K562 (cell line): Measurements from ENCODE around the gene CDC6. TPM values are rescaled to one million over a fixed set of nuclear protein-coding genes. Genes with fewer than 3 reads are reported as not detected.

Experiments
- ATF1 ChIP-seq, 2 experiments: fragments of 450-650 bp in 1 of 2; IDR thresholded peaks; 2 replicates each; pipeline ENCODE4 v1.6.1; 2016; ENCODE audit warnings: missing compliant biosample characterization in 1 of 2, missing genetic modification characterization in 1 of 2
- JUN ChIP-seq, 2 experiments: sonication (generic) in 1 of 2; formaldehyde crosslinking in 1 of 2; IDR thresholded peaks; 2 replicates each; pipeline versions ENCODE4 v1.6.1 to v1.8.0; 2012 to 2022; ENCODE audit warnings: borderline replicate concordance in 2 of 2, mild to moderate bottlenecking in 2 of 2, improper control_type of control experiment in 1 of 2, low read depth in 1 of 2, low read length in 1 of 2, missing genetic modification reagents in 1 of 2
- JUND ChIP-seq, 2 experiments: IDR thresholded peaks; 2 replicates in 1 of 2; 3 replicates in 1 of 2; pipeline ENCODE4 v1.6.1; 2011; ENCODE audit warnings: borderline replicate concordance in 2 of 2, low read depth in 2 of 2, low read length in 2 of 2, improper control_type of control experiment in 1 of 2, missing biosample characterization in 1 of 2, missing genetic modification characterization in 1 of 2, missing genetic modification reagents in 1 of 2
- POLR2G ChIP-seq: fragments of 200-400 bp; formaldehyde crosslinking; IDR thresholded peaks from 2 replicates; pipeline ENCODE4 v1.6.1; 2017; ENCODE audit warnings: low read depth, mild to moderate bottlenecking, antibody characterized with exemption, low read length, moderate library complexity
- RAD51 ChIP-seq: fragments of 450-650 bp; IDR thresholded peaks from 2 replicates; pipeline ENCODE4 v1.7.1; 2016; ENCODE audit warnings: low read depth, mild to moderate bottlenecking, borderline replicate concordance
- STAT5A ChIP-seq: IDR thresholded peaks from 2 replicates; pipeline ENCODE4 v1.6.1; 2012; ENCODE audit warnings: low read length, inconsistent platforms, borderline replicate concordance
- XRCC3 ChIP-seq: fragments of 450-650 bp; IDR thresholded peaks from 2 replicates; pipeline ENCODE4 v1.6.1; 2017; ENCODE audit warnings: mild to moderate bottlenecking, moderate library complexity
- ZNF124 ChIP-seq: sonication (generic); formaldehyde crosslinking; IDR thresholded peaks from 2 replicates; pipeline ENCODE4 v1.8.1; 2022; ENCODE audit warnings: missing genetic modification reagents
- polyA plus RNA-seq, 8 experiments: library from polyadenylated mRNA; depleted of rRNA in 4 of 8; stranded (reverse) in 5 of 8; unstranded in 3 of 8; fragments of >200 nt; fragmentation: Nextera tagmentation in 2 of 8; fragmentation: Illumina TruSeq in 1 of 8; extraction: Ambion mirVana in 2 of 8; extraction: Trizol in 1 of 8; gene quantifications; 2 replicates each; pipeline versions ENCODE4 v1.2.1 to v1.2.3, GENCODE V29; 2011 to 2014; ENCODE audit warnings: inconsistent platforms in 1 of 8, missing spikeins in 1 of 8
- total RNA-seq, 7 experiments: library from RNA; depleted of rRNA in 6 of 7; stranded (reverse); fragments of >200 nt in 6 of 7; fragmentation: Illumina TruSeq in 2 of 7; extraction: Trizol in 2 of 7; gene quantifications; 2 replicates each; pipeline versions ENCODE4 v1.2.1 to v1.2.3, GENCODE V29; 2011 to 2021; ENCODE audit warnings: low replicate concordance in 1 of 7
- TF ChIP-seq, protein P1 (sequence below): fragments of 450-650 bp; IDR thresholded peaks from 2 replicates; pipeline ENCODE4 v1.6.1; 2016; ENCODE audit warnings: low read depth, mild to moderate bottlenecking, moderate library complexity
- TF ChIP-seq, protein P2 (sequence below): fragments of 450-650 bp; IDR thresholded peaks from 2 replicates; pipeline ENCODE4 v1.6.1; 2016; ENCODE audit warnings: borderline replicate concordance
- TF ChIP-seq, protein P3 (sequence below), 2 experiments: IDR thresholded peaks; 2 replicates each; pipeline ENCODE4 v1.6.1; 2012; ENCODE audit warnings: improper control_type of control experiment in 2 of 2, low read depth in 2 of 2, low read length in 2 of 2, borderline replicate concordance in 1 of 2
- TF ChIP-seq, protein P4 (sequence below): fragments of 450-650 bp; IDR thresholded peaks from 2 replicates; pipeline ENCODE4 v1.7.0; 2016; ENCODE audit warnings: borderline replicate concordance
- TF ChIP-seq, protein P5 (sequence below), 2 experiments: fragments of 450-650 bp in 1 of 2; sonication (generic) in 1 of 2; formaldehyde crosslinking in 1 of 2; IDR thresholded peaks in 1 of 2; conservative IDR thresholded peaks in 1 of 2; 2 replicates each; pipeline versions ENCODE4 v1.6.1 to v1.8.1; 2016 to 2023; ENCODE audit warnings: mild to moderate bottlenecking in 2 of 2, moderate library complexity in 2 of 2, inconsistent platforms in 1 of 2, missing genetic modification reagents in 1 of 2
- TF ChIP-seq, protein P6 (sequence below): sonication (generic); formaldehyde crosslinking; IDR thresholded peaks from 2 replicates; pipeline ENCODE4 v1.8.0; 2022; ENCODE audit warnings: missing genetic modification reagents, mild to moderate bottlenecking, moderate library complexity, borderline replicate concordance

The CDC6 gene
- total and polyA plus RNA-seq, 9 of the 15 experiments (the other 6 are each of a cell fraction or from before 2014, with no cell fraction given): 29.6 to 141 (median 106) TPM

DNA sequence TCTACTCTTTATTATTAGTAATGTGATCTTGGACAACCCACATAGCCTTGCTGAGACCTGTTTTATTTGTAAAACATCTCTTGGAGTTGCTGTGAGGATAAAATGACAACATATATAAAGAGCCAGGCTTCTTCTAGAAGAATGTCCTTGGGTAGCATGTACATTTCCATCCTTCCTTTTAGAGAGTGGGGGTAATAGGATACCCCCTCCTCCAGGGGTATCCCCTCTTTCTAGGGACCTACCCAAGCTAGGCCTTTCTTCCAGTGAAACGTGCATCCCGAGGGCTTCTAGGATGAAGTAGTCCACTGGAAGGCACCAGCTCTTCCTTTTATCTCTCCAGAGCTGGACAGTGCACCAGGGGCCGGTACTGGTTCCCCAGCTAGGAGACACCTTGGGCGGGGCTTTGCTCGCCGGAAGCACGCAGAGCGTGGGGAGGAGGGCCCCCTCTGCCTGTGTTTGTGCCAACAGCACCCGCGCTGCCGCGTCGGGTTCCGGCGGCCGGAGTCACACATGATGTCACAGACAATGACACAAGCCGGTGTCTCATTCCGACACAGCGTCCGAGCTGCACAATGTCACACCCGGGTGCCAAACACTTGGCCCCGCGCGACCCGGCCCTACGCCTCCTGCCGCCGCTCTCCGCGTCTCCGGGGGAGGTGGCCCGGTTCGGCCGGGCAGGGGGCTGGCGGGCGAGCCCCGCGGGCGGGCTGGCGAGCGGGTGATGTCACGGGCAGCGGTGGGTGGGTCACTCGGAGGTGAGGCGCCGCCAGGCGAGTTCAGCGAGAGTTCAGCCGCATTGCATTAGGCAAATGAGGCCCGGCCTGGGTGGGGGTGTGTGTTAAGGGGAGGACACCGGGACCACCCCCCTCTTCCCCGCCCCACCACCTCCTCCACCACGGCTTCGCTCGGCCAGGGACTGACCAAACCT is 53.5 kb downstream of the CDC6 start (continued):
- TF ChIP-seq ATF1 (CRISPR knock-in tag; IDR thresholded peaks at IDR 0.05): 0 out of 2 replicates have a peak, but pooled peaks have one; percentile 31
- peak; percentile 98 for TF ChIP-seq ATF1 (tag; IDR thresholded peaks at IDR 0.05)
- TF ChIP-seq POLR2G: peak; percentile 79
- TF ChIP-seq XRCC3: no peak
- TF ChIP-seq JUN (IDR thresholded peaks at IDR 0.05; ENCODE audit: borderline replicate concordance, low read depth, low read length): peak; percentile 37; the same call in 1 of the 2 replicates
- no peak for TF ChIP-seq JUN (CRISPR knock-in tag; IDR thresholded peaks at IDR 0.05; ENCODE audit: borderline replicate concordance)
- TF ChIP-seq, protein P1, sequence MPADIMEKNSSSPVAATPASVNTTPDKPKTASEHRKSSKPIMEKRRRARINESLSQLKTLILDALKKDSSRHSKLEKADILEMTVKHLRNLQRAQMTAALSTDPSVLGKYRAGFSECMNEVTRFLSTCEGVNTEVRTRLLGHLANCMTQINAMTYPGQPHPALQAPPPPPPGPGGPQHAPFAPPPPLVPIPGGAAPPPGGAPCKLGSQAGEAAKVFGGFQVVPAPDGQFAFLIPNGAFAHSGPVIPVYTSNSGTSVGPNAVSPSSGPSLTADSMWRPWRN: no peak
- TF ChIP-seq, protein P2, sequence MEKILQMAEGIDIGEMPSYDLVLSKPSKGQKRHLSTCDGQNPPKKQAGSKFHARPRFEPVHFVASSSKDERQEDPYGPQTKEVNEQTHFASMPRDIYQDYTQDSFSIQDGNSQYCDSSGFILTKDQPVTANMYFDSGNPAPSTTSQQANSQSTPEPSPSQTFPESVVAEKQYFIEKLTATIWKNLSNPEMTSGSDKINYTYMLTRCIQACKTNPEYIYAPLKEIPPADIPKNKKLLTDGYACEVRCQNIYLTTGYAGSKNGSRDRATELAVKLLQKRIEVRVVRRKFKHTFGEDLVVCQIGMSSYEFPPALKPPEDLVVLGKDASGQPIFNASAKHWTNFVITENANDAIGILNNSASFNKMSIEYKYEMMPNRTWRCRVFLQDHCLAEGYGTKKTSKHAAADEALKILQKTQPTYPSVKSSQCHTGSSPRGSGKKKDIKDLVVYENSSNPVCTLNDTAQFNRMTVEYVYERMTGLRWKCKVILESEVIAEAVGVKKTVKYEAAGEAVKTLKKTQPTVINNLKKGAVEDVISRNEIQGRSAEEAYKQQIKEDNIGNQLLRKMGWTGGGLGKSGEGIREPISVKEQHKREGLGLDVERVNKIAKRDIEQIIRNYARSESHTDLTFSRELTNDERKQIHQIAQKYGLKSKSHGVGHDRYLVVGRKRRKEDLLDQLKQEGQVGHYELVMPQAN: no peak
- no peak for TF ChIP-seq STAT5A
- TF ChIP-seq, protein P3, sequence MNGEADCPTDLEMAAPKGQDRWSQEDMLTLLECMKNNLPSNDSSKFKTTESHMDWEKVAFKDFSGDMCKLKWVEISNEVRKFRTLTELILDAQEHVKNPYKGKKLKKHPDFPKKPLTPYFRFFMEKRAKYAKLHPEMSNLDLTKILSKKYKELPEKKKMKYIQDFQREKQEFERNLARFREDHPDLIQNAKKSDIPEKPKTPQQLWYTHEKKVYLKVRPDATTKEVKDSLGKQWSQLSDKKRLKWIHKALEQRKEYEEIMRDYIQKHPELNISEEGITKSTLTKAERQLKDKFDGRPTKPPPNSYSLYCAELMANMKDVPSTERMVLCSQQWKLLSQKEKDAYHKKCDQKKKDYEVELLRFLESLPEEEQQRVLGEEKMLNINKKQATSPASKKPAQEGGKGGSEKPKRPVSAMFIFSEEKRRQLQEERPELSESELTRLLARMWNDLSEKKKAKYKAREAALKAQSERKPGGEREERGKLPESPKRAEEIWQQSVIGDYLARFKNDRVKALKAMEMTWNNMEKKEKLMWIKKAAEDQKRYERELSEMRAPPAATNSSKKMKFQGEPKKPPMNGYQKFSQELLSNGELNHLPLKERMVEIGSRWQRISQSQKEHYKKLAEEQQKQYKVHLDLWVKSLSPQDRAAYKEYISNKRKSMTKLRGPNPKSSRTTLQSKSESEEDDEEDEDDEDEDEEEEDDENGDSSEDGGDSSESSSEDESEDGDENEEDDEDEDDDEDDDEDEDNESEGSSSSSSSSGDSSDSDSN (IDR thresholded peaks at IDR 0.05; ENCODE audit: borderline replicate concordance in 1 of 2, low read depth in 2 of 2, low read length in 2 of 2): 0 out of 4 replicates have a peak, but pooled peaks of 1 of the 2 experiments have one; percentile 14
- TF ChIP-seq, protein P4, sequence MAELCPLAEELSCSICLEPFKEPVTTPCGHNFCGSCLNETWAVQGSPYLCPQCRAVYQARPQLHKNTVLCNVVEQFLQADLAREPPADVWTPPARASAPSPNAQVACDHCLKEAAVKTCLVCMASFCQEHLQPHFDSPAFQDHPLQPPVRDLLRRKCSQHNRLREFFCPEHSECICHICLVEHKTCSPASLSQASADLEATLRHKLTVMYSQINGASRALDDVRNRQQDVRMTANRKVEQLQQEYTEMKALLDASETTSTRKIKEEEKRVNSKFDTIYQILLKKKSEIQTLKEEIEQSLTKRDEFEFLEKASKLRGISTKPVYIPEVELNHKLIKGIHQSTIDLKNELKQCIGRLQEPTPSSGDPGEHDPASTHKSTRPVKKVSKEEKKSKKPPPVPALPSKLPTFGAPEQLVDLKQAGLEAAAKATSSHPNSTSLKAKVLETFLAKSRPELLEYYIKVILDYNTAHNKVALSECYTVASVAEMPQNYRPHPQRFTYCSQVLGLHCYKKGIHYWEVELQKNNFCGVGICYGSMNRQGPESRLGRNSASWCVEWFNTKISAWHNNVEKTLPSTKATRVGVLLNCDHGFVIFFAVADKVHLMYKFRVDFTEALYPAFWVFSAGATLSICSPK: no peak
- no peak for TF ChIP-seq ZNF124 (CRISPR knock-in tag)
- TF ChIP-seq RAD51: no peak
- peak; percentile 74 for TF ChIP-seq JUND (IDR thresholded peaks at IDR 0.05; ENCODE audit: borderline replicate concordance, low read depth, low read length)
- TF ChIP-seq JUND (tag; IDR thresholded peaks at IDR 0.05; ENCODE audit: borderline replicate concordance, low read depth, low read length): no peak
- TF ChIP-seq, protein P5, sequence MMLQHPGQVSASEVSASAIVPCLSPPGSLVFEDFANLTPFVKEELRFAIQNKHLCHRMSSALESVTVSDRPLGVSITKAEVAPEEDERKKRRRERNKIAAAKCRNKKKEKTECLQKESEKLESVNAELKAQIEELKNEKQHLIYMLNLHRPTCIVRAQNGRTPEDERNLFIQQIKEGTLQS (IDR thresholded peaks at IDR 0.05): peak; percentile 75
- TF ChIP-seq, protein P5 (CRISPR knock-in tag; conservative IDR thresholded peaks at IDR 0.05): peak; percentile 82
- TF ChIP-seq, protein P6, sequence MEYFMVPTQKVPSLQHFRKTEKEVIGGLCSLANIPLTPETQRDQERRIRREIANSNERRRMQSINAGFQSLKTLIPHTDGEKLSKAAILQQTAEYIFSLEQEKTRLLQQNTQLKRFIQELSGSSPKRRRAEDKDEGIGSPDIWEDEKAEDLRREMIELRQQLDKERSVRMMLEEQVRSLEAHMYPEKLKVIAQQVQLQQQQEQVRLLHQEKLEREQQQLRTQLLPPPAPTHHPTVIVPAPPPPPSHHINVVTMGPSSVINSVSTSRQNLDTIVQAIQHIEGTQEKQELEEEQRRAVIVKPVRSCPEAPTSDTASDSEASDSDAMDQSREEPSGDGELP: peak; percentile 38; the same call in 1 of the 2 replicates
